ENCODE data around the gene ACTR1B. TPM values are rescaled to one million over a fixed set of nuclear protein-coding genes. Genes with fewer than 3 reads are reported as not detected.

ACTR1B gene
- total and polyA plus RNA-seq, 8 donors, result 47.5 to 92.1 (median 56.7) TPM

GRCh38 chr2:97701851-97702465, 38.1 kb upstream of the ACTR1B start:
- no peak overlapping the region for H3K27ac ChIP-seq
- H3K4me3 ChIP-seq, result no peak overlapping the region
- no peaks in the 10 kb centered on the region for H3K9me3 ChIP-seq
- TF ChIP-seq, protein P1, sequence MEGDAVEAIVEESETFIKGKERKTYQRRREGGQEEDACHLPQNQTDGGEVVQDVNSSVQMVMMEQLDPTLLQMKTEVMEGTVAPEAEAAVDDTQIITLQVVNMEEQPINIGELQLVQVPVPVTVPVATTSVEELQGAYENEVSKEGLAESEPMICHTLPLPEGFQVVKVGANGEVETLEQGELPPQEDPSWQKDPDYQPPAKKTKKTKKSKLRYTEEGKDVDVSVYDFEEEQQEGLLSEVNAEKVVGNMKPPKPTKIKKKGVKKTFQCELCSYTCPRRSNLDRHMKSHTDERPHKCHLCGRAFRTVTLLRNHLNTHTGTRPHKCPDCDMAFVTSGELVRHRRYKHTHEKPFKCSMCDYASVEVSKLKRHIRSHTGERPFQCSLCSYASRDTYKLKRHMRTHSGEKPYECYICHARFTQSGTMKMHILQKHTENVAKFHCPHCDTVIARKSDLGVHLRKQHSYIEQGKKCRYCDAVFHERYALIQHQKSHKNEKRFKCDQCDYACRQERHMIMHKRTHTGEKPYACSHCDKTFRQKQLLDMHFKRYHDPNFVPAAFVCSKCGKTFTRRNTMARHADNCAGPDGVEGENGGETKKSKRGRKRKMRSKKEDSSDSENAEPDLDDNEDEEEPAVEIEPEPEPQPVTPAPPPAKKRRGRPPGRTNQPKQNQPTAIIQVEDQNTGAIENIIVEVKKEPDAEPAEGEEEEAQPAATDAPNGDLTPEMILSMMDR (IDR thresholded peaks at IDR 0.05), result no peak
- no peak for TF ChIP-seq POLR2AphosphoS5 (IDR thresholded peaks at IDR 0.05)
- TF ChIP-seq EP300 (IDR thresholded peaks at IDR 0.05), result no peak
- TF ChIP-seq POLR2A (IDR thresholded peaks at IDR 0.05), result no peak
- H3K36me3 ChIP-seq, result no peaks in the 10 kb centered on the region
- peaks cover 0 to 3% (median 1%) of the 10 kb centered on the region in 4 donors for H3K4me1 ChIP-seq
- intact Hi-C loops (cut with DNase I; ENCODE audit: low total_unique reads), result loop anchor here (10.0 kb wide), 1 partner anchor 683 kb away; no protein-coding TSS in a partner anchor
- peaks cover 0 to 1% (median 0%) of the 10 kb centered on the region in 3 donors for H3K27me3 ChIP-seq
- DNase-seq, result peak in 1 of 2 donors; percentile 14
- WGBS, 5 donors, result 87 to 96% (median 94%) methylated on average over 6 of the region's 6 CpGs

DNA sequence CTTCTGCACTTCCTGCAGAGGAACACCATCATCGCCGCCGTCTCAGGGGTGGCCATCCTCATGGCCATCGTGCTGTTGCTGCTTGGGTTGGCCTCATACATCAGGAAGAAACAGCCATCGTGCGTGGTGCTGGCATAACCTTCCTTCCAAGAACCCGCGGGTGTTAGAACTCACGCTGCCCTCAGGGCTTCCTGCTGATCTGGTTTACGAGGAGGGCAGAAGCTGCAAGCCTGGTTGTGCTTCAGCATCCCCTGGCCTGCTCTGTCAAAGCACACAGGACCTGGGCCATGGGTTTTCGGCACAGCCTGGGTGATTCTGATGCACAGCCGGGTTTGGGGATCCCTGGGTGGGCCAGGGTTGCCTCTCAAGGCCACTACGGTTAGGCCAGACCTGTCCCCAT, 37.3 kb upstream of the ACTR1B start:
- Histone ChIP-seq H3K36me3 (no peaks in the 10 kb centered on the region), H3K4me1 (peaks cover 0 to 5% (median 2%) of the 10 kb centered on the region in 4 donors), H3K9me3 (no peaks in the 10 kb centered on the region), H3K27ac (no peak overlapping the region), H3K4me3 (no peak overlapping the region), H3K27me3 (no peaks in the 10 kb centered on the region)
- TF ChIP-seq, protein P1 (IDR thresholded peaks at IDR 0.05), result no peak
- TF ChIP-seq POLR2A (IDR thresholded peaks at IDR 0.05) (no peak), EP300 (IDR thresholded peaks at IDR 0.05) (no peak), POLR2AphosphoS5 (IDR thresholded peaks at IDR 0.05) (no peak)
- DNase-seq, result peak in 1 of 2 donors; percentile 20
- intact Hi-C loops (cut with DNase I; ENCODE audit: low total_unique reads), result loop anchor here (10.0 kb wide), 1 partner anchor 684 kb away; no protein-coding TSS in a partner anchor
- 74 to 94% (median 84%) methylated on average over 11 to 13 of the region's 13 CpGs for WGBS, 5 donors

GRCh38 chr2:97699765-97700444, 36.1 kb upstream of the ACTR1B start:
- WGBS, 5 donors, result 57 to 65% (median 63%) methylated on average over 11 of the region's 11 CpGs
- no peak for TF ChIP-seq EP300 (IDR thresholded peaks at IDR 0.05)
- TF ChIP-seq, protein P1 (IDR thresholded peaks at IDR 0.05), result peak in 5 of 7 experiments; percentile 42 to 56 (median 48)
- Histone ChIP-seq H3K4me1 (peaks cover 0 to 5% (median 2%) of the 10 kb centered on the region in 4 donors), H3K36me3 (no peaks in the 10 kb centered on the region), H3K9me3 (no peaks in the 10 kb centered on the region), H3K27ac (no peak overlapping the region), H3K27me3 (no peaks in the 10 kb centered on the region), H3K4me3 (no peak overlapping the region)
- intact Hi-C loops (cut with DNase I; ENCODE audit: low total_unique reads), result loop anchor here (10.0 kb wide), 2 partner anchors 105 to 685 kb away; no protein-coding TSS in a partner anchor
- peak; percentile 57 to 86 for DNase-seq

DNA sequence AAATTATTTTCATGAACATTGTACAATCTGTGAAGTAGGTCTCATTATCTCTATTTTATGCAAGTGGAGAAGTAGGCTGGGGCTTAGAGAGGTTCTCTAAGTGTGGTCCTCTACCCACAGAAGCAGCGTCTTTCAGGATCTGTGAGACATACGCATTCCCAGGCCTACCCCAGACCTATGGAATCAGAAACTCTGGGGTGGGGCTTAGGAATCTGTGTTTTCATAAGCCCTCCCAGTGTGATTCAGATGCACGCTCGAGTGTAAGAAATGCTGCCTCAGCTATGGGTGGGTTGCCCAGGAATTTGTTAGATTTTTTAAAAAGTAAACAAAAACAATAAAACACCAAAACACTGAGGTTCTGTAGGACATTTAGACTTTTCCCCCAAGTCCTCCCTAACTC, 34.7 kb upstream of the ACTR1B start:
- 81 to 87% (median 85%) methylated on average over 4 of the region's 4 CpGs for WGBS, 5 donors
- TF ChIP-seq POLR2AphosphoS5 (IDR thresholded peaks at IDR 0.05), result no peak
- TF ChIP-seq, protein P1 (IDR thresholded peaks at IDR 0.05), result no peak
- TF ChIP-seq EP300 (IDR thresholded peaks at IDR 0.05), result no peak
- no peak for TF ChIP-seq POLR2A (IDR thresholded peaks at IDR 0.05)
- intact Hi-C loops (cut with DNase I; ENCODE audit: low total_unique reads), result loop anchor here (10.0 kb wide), 1 partner anchor 104 kb away; no protein-coding TSS in a partner anchor

More for the DNA sequence above, 34.7 kb upstream of the ACTR1B start:
- DNase-seq, result no peak
- no peaks in the 10 kb centered on the region for H3K27me3 ChIP-seq
- no peaks in the 10 kb centered on the region for H3K9me3 ChIP-seq
- no peak overlapping the region for H3K27ac ChIP-seq
- peaks cover 0 to 5% (median 2%) of the 10 kb centered on the region in 4 donors for H3K4me1 ChIP-seq
- H3K4me3 ChIP-seq, result no peak overlapping the region
- no peaks in the 10 kb centered on the region for H3K36me3 ChIP-seq
